Measurements from ENCODE around the gene CAMK2N1.

Gene CAMK2N1

DNA sequence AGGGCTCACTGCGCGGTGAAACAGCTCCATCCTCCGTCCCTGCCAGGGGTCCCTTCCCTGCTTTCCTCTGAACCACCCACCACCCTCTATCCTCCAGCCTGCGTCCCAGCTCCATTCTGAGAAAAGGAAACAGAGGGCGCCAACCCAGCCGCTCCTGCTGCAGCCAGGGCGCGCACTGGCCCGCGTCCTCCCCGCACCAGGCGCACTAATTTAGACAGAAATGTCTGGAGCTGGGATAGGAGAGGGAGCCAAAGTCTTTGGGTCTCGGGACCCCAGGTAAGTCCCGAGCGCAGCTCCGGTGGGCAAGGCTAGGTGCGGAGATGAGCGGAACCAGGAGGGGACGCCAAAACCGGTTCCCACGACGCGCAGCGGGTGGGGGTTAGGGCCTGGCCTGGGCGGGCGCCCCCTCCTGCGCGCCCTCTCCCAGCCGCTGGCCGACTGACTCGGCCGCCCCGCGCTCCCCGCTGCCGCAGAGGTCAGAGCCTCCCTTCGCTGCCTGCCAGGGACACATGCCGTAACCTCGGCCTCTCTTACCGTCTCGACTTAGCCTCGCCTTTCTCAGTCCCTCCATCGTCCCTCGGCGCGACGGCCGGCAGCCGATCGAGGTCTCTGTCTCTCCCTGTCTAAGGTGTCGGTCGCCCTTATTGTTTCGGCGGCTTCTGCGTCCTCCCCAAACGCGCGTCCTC lies 2.0 kb downstream of the CAMK2N1 start:
- H3K9me3 ChIP-seq (ENCODE audit: low read length), result no peaks in the 10 kb centered on the region
- peaks cover 9% of the 10 kb centered on the region for H3K4me1 ChIP-seq (ENCODE audit: insufficient read depth, low read length)
- peak overlapping the region; percentile 58 for H3K27ac ChIP-seq (ENCODE audit: low read depth, low read length)
- peak overlapping the region; percentile 73 to 79 for H3K4me3 ChIP-seq (ENCODE audit: low read depth in 1 of 2, low read length in 2 of 2)
- H3K36me3 ChIP-seq (ENCODE audit: insufficient read depth, low read length), result no peaks in the 10 kb centered on the region
- peaks cover 0 to 9% of the 10 kb centered on the region in 2 donors for H3K27me3 ChIP-seq (ENCODE audit: control insufficient read depth in 1 of 2, insufficient read depth in 2 of 2, low read length in 2 of 2)
- peak overlapping the region; percentile 57 for H3K9ac ChIP-seq (ENCODE audit: low read length)

GRCh38 chr1:20483098-20483832 lies 2.7 kb downstream of the CAMK2N1 start:
- no peaks in the 10 kb centered on the region for H3K9me3 ChIP-seq (ENCODE audit: low read length)
- H3K4me3 ChIP-seq (ENCODE audit: low read depth in 1 of 2, low read length in 2 of 2), result peak overlapping the region; percentile 73 to 79
- peaks cover 10% of the 10 kb centered on the region for H3K4me1 ChIP-seq (ENCODE audit: insufficient read depth, low read length)
- H3K36me3 ChIP-seq (ENCODE audit: insufficient read depth, low read length), result no peaks in the 10 kb centered on the region
- H3K27me3 ChIP-seq (ENCODE audit: control insufficient read depth in 1 of 2, insufficient read depth in 2 of 2, low read length in 2 of 2), result peaks cover 0 to 9% of the 10 kb centered on the region in 2 donors
- peak overlapping the region; percentile 58 for H3K27ac ChIP-seq (ENCODE audit: low read depth, low read length)
- H3K9ac ChIP-seq (ENCODE audit: low read length), result peak overlapping the region; percentile 57

GRCh38 chr1:20481643-20482498 lies 4.1 kb downstream of the CAMK2N1 start:
- no peaks in the 10 kb centered on the region for H3K36me3 ChIP-seq (ENCODE audit: insufficient read depth, low read length)
- H3K9ac ChIP-seq (ENCODE audit: low read length), result no peak overlapping the region
- no peak overlapping the region for H3K4me3 ChIP-seq (ENCODE audit: low read depth in 1 of 2, low read length in 2 of 2)
- peaks cover 0 to 6% of the 10 kb centered on the region in 2 donors for H3K27me3 ChIP-seq (ENCODE audit: control insufficient read depth in 1 of 2, insufficient read depth in 2 of 2, low read length in 2 of 2)
- H3K9me3 ChIP-seq (ENCODE audit: low read length), result no peaks in the 10 kb centered on the region
- H3K27ac ChIP-seq (ENCODE audit: low read depth, low read length), result no peak overlapping the region
- peaks cover 24% of the 10 kb centered on the region for H3K4me1 ChIP-seq (ENCODE audit: insufficient read depth, low read length)

DNA sequence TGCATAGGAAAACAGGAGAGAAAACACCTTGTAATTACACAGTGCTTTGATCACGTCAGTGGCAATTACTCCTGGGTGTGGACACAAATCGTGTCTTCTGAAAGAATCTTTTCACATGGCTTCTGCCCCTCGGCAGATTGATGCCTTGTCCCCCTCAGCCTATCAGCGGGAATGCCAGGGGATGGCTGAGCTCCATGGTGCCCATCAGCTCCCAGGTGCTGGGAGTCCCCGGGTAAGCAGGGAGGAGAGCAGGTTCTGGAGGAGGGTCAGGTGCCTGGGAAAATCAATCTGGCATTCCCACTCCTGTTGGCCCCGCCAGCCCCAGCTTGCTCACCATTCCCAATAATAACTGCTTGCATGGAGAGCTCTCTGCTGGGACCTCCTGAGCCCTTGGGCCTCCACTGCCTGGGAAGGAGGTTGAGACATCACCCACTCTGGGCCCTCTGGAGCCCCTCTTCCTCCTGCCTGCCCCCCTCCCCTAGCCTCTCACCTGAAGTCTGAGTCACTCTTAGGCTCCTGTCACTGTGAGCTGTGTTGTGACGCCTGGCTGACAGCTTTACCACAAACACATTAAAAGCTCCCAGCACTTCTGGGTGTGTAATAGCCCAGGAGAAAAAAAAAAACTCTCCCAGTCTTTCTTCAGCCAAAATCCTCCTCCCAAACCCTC lies 4.9 kb downstream of the CAMK2N1 start:
- no peak overlapping the region for H3K9ac ChIP-seq (ENCODE audit: low read length)

GRCh38 chr1:20480243-20480944 lies 5.6 kb downstream of the CAMK2N1 start:
- no peaks in the 10 kb centered on the region for H3K9me3 ChIP-seq (ENCODE audit: low read length)
- no peaks in the 10 kb centered on the region for H3K36me3 ChIP-seq (ENCODE audit: insufficient read depth, low read length)
- H3K9ac ChIP-seq (ENCODE audit: low read length), result no peak overlapping the region
- peaks cover 29% of the 10 kb centered on the region for H3K4me1 ChIP-seq (ENCODE audit: insufficient read depth, low read length)
- H3K4me3 ChIP-seq (ENCODE audit: low read depth in 1 of 2, low read length in 2 of 2), result no peak overlapping the region
- peaks cover 0 to 5% of the 10 kb centered on the region in 2 donors for H3K27me3 ChIP-seq (ENCODE audit: control insufficient read depth in 1 of 2, insufficient read depth in 2 of 2, low read length in 2 of 2)
- no peak overlapping the region for H3K27ac ChIP-seq (ENCODE audit: low read depth, low read length)

More for the DNA sequence above, 4.9 kb downstream of the CAMK2N1 start:
- Histone ChIP-seq H3K4me1 (ENCODE audit: insufficient read depth, low read length) (peaks cover 29% of the 10 kb centered on the region), H3K9me3 (ENCODE audit: low read length) (no peaks in the 10 kb centered on the region), H3K36me3 (ENCODE audit: insufficient read depth, low read length) (no peaks in the 10 kb centered on the region), H3K27ac (ENCODE audit: low read depth, low read length) (no peak overlapping the region), H3K4me3 (ENCODE audit: low read depth in 1 of 2, low read length in 2 of 2) (no peak overlapping the region), H3K27me3 (ENCODE audit: control insufficient read depth in 1 of 2, insufficient read depth in 2 of 2, low read length in 2 of 2) (peaks cover 0 to 5% of the 10 kb centered on the region in 2 donors)

GRCh38 chr1:20479840-20480239 lies 6.2 kb downstream of the CAMK2N1 start:
- Histone ChIP-seq H3K4me3 (ENCODE audit: low read depth in 1 of 2, low read length in 2 of 2) (no peak overlapping the region), H3K36me3 (ENCODE audit: insufficient read depth, low read length) (no peaks in the 10 kb centered on the region), H3K4me1 (ENCODE audit: insufficient read depth, low read length) (peaks cover 29% of the 10 kb centered on the region), H3K27ac (ENCODE audit: low read depth, low read length) (no peak overlapping the region), H3K9me3 (ENCODE audit: low read length) (no peaks in the 10 kb centered on the region), H3K27me3 (ENCODE audit: control insufficient read depth in 1 of 2, insufficient read depth in 2 of 2, low read length in 2 of 2) (peaks cover 0 to 5% of the 10 kb centered on the region in 2 donors), H3K9ac (ENCODE audit: low read length) (no peak overlapping the region)

DNA sequence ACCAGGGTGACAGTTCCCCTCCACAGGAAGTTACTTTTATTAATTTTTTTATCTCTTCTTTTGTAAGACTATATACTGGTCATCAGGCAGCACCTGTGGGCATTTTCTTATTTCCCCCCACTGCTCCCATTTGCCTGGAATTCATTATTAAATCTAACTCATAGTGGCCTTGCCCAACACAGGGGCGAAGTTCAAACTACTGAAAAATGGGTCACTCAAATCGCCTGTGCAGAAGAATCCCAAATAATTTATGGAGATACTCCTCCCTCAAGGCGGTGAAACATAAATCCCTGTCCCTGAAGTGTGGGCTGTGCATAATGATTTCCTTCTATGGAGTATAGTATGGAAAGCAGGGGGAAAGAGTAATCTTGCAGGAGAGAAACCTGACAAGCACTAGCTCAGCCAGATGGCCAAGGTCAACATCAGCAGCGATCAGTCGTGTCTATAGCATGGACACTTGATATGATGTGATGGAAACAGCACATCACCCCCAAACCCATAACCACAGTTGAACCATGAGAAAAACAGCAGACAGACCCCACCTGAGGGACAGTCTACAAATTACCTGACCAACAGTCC lies 7.9 kb downstream of the CAMK2N1 start:
- Histone ChIP-seq H3K27me3 (ENCODE audit: control insufficient read depth in 1 of 2, insufficient read depth in 2 of 2, low read length in 2 of 2) (no peaks in the 10 kb centered on the region), H3K27ac (ENCODE audit: low read depth, low read length) (no peak overlapping the region), H3K36me3 (ENCODE audit: insufficient read depth, low read length) (no peaks in the 10 kb centered on the region), H3K4me3 (ENCODE audit: low read depth in 1 of 2, low read length in 2 of 2) (no peak overlapping the region), H3K9me3 (ENCODE audit: low read length) (no peaks in the 10 kb centered on the region), H3K4me1 (ENCODE audit: insufficient read depth, low read length) (peaks cover 29% of the 10 kb centered on the region), H3K9ac (ENCODE audit: low read length) (no peak overlapping the region)

DNA sequence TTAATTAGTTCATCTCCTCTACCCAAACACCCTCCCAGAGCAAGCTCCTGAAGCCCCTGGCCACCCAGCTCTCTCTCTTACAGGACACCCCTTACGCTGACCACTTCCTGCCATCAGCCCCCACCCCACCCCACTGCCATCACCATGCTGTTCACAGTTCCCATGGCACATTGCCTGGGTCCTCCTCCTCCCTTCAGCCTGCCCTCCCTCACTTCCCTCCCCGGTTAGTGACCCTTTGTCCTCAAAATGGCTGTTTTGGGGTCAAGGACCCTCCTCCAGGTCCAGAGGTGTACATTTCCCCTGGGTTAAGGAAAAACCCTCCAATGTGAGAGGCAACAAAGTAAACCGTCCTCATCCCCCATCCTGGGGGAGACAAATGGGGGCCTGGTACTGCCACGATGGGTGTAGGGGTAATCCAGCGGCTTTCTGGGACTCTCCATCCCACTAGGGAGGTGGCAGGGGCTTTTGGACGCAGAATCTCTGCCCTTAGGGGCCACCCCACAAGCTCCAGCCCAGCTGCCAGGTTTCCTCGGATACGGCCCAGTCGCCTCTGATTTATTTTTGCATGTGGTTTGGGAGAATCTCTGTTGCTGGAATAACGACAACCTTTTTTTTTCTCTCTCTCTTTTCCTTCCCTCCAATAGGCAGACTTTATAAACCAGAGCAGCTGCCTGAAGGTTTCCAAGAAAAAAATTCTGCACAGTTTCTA lies 8.5 kb downstream of the CAMK2N1 start:
- H3K36me3 ChIP-seq (ENCODE audit: insufficient read depth, low read length), result no peaks in the 10 kb centered on the region
- no peak overlapping the region for H3K4me3 ChIP-seq (ENCODE audit: low read depth in 1 of 2, low read length in 2 of 2)
- H3K27me3 ChIP-seq (ENCODE audit: control insufficient read depth in 1 of 2, insufficient read depth in 2 of 2, low read length in 2 of 2), result no peaks in the 10 kb centered on the region
- peaks cover 29% of the 10 kb centered on the region for H3K4me1 ChIP-seq (ENCODE audit: insufficient read depth, low read length)
- H3K27ac ChIP-seq (ENCODE audit: low read depth, low read length), result peak overlapping the region; percentile 48
- no peaks in the 10 kb centered on the region for H3K9me3 ChIP-seq (ENCODE audit: low read length)
- H3K9ac ChIP-seq (ENCODE audit: low read length), result no peak overlapping the region

DNA sequence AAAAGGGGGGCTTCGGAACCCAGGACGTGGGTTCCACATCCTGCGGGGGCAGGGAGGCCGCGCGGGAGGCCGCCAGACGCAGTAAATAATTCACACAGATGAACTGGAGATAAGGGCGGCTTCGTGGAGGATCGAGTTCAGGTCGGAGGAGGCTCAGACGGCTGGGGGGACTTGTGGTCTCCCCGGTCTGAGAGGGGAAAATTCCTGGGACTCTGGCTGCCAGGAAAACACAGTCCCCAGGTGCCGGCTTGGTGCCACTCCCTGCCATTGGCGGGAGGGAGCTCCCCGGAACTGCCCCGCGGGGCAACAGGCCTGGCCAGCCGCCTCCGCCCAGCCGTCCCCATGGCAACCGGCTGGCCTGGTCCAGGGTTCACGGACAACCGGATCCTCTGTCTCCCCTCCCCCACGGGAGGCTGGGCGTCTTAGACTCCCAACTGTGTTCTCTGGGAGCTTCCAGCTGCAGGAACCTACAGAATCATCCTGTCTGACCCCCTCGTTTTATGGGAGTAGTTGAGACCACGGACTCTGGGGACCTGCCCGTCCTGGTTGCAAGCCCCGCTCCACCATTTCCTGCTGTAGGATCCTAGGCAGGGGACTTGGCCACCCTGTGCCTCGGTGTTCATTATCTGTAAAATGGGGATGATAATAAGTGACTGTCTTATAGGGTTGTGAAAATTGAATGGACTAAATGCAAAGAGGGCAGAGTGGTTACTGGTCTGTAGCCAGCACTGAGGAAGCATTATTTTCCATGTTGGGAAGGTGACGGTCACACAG lies 9.6 kb downstream of the CAMK2N1 start:
- Histone ChIP-seq H3K4me3 (ENCODE audit: low read depth in 1 of 2, low read length in 2 of 2) (no peak overlapping the region), H3K27ac (ENCODE audit: low read depth, low read length) (no peak overlapping the region), H3K36me3 (ENCODE audit: insufficient read depth, low read length) (no peaks in the 10 kb centered on the region), H3K9me3 (ENCODE audit: low read length) (no peaks in the 10 kb centered on the region), H3K27me3 (ENCODE audit: control insufficient read depth in 1 of 2, insufficient read depth in 2 of 2, low read length in 2 of 2) (no peaks in the 10 kb centered on the region), H3K4me1 (ENCODE audit: insufficient read depth, low read length) (peaks cover 28% of the 10 kb centered on the region), H3K9ac (ENCODE audit: low read length) (no peak overlapping the region)
